H1 (cell line): ENCODE results near the gene AVPR2. TPM values are rescaled to one million over a fixed set of nuclear protein-coding genes. Genes with fewer than 3 reads are reported as not detected.
A peak's percentile ranks its signal among the peaks of the same experiment; 100 is the strongest.

Experiments
- BRCA1 ChIP-seq: IDR thresholded peaks from 2 replicates; pipeline ENCODE4 v1.6.1; 2012; ENCODE audit warnings: low read depth, low read length, improper control_type of control experiment
- CHD7 ChIP-seq: fragments of 300-600 bp; sonication (generic); IDR thresholded peaks from 2 replicates; pipeline ENCODE4 v1.7.1; 2012; ENCODE audit warnings: low read length, moderate library complexity, mild to moderate bottlenecking, inconsistent platforms; ENCODE audit not compliant: insufficient replicate concordance
- POLR2AphosphoS5 ChIP-seq: IDR thresholded peaks from 2 replicates; pipeline ENCODE4 v1.6.1; 2011; ENCODE audit warnings: low read depth, low read length
- TAF1 ChIP-seq: IDR thresholded peaks from 2 replicates; pipeline ENCODE4 v1.6.1; 2011; ENCODE audit warnings: mild to moderate bottlenecking, low read depth, low read length
- polyA plus RNA-seq, 7 experiments: library from polyadenylated mRNA; depleted of rRNA in 3 of 7; stranded (reverse) in 5 of 7; unstranded in 2 of 7; fragments of >200 nt in 5 of 7; fragments of 200-250 nt in 2 of 7; gene quantifications; 1 replicate in 5 of 7; 2 replicates in 1 of 7; 4 replicates in 1 of 7; pipeline versions ENCODE4 v1.2.1 to v1.2.3, GENCODE V29; 2011 to 2013; ENCODE audit warnings: missing spikeins in 2 of 7, mixed read lengths in 2 of 7
- total RNA-seq: library from RNA; stranded (reverse); fragmentation: NEBNext Ultra II Directional; extraction: Animal tissue kit (Norgen Biotek cat#: 25700); gene quantifications from 2 replicates; pipeline ENCODE4 v1.2.1, GENCODE V29; 2021

AVPR2 gene
- total and polyA plus RNA-seq, 2 of the 8 experiments (the other 6 are each of a cell fraction or from before 2014, with no cell fraction given) = 0.09 TPM; not detected in 1

GRCh38 chrX:153925739-153926551, 21.5 kb downstream of the AVPR2 start, which contains the start of gene ARHGAP4 (continued):
- TF ChIP-seq CHD7 (no peak), TAF1 (no peak), POLR2AphosphoS5 (peak; percentile 93), BRCA1 (no peak)
